Measurements from ENCODE around the gene ATL3.
"Not testable (repeated sequence)": the region's sequence is repeated elsewhere in the genome, so short reads cannot be mapped to it uniquely, and the experiment has no call there.

ATL3 gene

GRCh38 chr11:63686926-63687325, 15.8 kb upstream of the ATL3 start:
- peaks cover 27% of the 10 kb centered on the region for H3K4me1 ChIP-seq (ENCODE audit: insufficient read depth, poor library complexity, severe bottlenecking)
- no peak overlapping the region for H3K27ac ChIP-seq (ENCODE audit: poor library complexity, severe bottlenecking)
- H3K27me3 ChIP-seq (ENCODE audit: insufficient read depth, poor library complexity, severe bottlenecking): no peaks in the 10 kb centered on the region
- TF ChIP-seq, protein P1, sequence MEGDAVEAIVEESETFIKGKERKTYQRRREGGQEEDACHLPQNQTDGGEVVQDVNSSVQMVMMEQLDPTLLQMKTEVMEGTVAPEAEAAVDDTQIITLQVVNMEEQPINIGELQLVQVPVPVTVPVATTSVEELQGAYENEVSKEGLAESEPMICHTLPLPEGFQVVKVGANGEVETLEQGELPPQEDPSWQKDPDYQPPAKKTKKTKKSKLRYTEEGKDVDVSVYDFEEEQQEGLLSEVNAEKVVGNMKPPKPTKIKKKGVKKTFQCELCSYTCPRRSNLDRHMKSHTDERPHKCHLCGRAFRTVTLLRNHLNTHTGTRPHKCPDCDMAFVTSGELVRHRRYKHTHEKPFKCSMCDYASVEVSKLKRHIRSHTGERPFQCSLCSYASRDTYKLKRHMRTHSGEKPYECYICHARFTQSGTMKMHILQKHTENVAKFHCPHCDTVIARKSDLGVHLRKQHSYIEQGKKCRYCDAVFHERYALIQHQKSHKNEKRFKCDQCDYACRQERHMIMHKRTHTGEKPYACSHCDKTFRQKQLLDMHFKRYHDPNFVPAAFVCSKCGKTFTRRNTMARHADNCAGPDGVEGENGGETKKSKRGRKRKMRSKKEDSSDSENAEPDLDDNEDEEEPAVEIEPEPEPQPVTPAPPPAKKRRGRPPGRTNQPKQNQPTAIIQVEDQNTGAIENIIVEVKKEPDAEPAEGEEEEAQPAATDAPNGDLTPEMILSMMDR (IDR thresholded peaks at IDR 0.05; ENCODE audit: poor library complexity, severe bottlenecking): no peak
- H3K4me3 ChIP-seq (ENCODE audit: severe bottlenecking): no peak overlapping the region
- H3K9me3 ChIP-seq (ENCODE audit: severe bottlenecking): no peaks in the 10 kb centered on the region
- DNase-seq (ENCODE audit: low spot score): no peak
- ATAC-seq (ENCODE audit: low read depth): no peak
- H3K36me3 ChIP-seq (ENCODE audit: low read depth): peaks cover 9% of the 10 kb centered on the region; the same call in 1 of the 2 replicates

GRCh38 chr11:63685158-63685721, 14.1 kb upstream of the ATL3 start:
- not testable (repeated sequence) for H3K4me3 ChIP-seq (ENCODE audit: severe bottlenecking); ATAC-seq (ENCODE audit: low read depth); DNase-seq (ENCODE audit: low spot score); H3K27ac ChIP-seq (ENCODE audit: poor library complexity, severe bottlenecking); H3K36me3 ChIP-seq (ENCODE audit: low read depth); H3K27me3 ChIP-seq (ENCODE audit: insufficient read depth, poor library complexity, severe bottlenecking); H3K9me3 ChIP-seq (ENCODE audit: severe bottlenecking)
- peaks cover 27% of the 10 kb centered on the region for H3K4me1 ChIP-seq (ENCODE audit: insufficient read depth, poor library complexity, severe bottlenecking)

DNA sequence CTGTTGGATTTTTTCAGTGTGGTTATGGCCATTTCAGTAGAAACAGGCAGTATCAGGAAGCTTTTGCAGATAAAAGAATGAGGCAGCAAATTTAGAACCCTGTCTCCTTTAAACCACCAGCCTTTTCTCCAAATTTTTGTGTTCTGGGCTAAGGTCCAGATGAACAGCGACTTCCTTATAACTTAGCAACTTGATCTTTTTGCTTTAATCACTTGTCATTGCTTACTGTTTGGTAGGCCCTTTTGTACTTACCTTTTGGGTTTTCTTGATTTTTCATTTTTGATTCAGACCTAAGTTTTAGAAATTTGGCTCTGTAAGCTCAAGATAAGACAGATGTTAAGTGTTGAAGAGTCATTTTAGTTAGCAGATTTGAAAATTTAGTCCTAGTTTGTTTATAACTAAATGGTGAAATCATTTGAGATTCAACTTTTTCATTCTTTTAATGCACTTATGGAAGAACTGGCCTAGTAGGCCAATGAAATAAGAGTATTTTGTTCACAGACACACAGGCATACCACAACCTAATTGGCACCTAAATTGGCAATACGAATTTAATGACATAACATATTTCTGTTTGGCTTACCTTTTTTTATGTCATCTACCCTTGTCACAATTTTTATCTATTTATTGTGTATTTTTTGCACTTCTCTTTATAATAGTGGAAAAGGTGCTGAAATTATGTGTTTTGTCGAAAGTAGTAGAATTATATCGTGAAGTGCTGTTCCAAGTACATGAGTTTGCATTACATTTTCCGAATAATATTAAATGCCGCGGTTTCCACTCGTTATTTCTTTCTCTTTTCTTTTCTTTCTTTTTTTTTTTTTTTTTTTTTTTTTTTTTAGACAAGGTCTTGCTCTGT, 12.2 kb upstream of the ATL3 start:
- H3K9me3 ChIP-seq (ENCODE audit: severe bottlenecking): no peaks in the 10 kb centered on the region
- ATAC-seq (ENCODE audit: low read depth) (no peak), DNase-seq (ENCODE audit: low spot score) (no peak)
- H3K36me3 ChIP-seq (ENCODE audit: low read depth): peaks cover 9% of the 10 kb centered on the region; the same call in 1 of the 2 replicates
- no peaks in the 10 kb centered on the region for H3K27me3 ChIP-seq (ENCODE audit: insufficient read depth, poor library complexity, severe bottlenecking)
- H3K27ac ChIP-seq (ENCODE audit: poor library complexity, severe bottlenecking): peak overlapping the region; percentile 68
- peaks cover 12% of the 10 kb centered on the region for H3K4me1 ChIP-seq (ENCODE audit: insufficient read depth, poor library complexity, severe bottlenecking)
- TF ChIP-seq, protein P1 (IDR thresholded peaks at IDR 0.05; ENCODE audit: poor library complexity, severe bottlenecking): no peak
- H3K4me3 ChIP-seq (ENCODE audit: severe bottlenecking): peak overlapping the region; percentile 89

DNA sequence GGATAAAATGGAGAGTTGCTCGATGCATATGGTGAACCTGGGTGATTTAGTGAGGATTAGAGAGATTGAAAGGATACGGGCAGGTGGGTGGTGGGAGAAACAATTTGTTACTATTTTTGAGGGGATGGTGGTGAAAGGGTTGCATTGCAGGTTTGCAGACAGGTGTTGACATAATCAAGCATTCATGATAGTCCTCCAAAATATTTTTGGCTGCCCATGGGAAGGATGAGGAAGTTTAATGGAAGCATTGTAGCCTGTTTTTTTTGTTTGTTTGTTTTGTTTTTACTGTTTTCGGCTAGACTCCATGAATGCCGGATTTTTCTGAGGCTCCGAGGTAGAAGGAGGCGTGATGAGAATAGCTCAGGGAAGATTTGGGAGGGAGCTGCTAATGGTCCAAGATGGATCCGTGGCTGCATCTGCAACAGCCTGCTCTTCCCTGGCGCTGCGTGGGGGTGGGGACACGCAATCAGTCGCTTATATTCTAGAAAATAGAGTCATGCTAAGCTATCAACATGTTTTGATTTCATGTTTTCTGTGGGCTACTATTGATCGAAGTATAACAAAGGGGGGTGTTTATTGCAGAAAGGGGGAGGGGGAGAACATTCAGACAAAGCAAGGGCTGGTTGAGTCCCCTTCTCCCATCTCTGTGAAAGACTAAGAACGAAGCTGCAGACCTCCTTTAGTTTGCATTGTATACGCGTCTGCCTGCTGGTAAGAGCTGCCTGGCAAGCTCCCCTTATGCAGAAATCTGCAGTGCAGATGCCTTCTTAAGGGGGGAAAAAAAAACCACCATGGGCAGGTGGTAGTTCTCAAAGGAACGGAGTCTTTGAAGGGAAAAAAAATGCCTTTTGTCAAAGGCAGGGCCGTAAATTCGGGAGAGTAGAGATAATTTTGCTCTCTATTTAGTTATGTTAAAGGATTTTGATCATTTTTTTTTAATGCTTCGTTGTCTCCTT, 11.2 kb upstream of the ATL3 start:
- peaks cover 9% of the 10 kb centered on the region; the same call in 1 of the 2 replicates for H3K36me3 ChIP-seq (ENCODE audit: low read depth)
- peak overlapping the region; percentile 68 for H3K27ac ChIP-seq (ENCODE audit: poor library complexity, severe bottlenecking)
- no peaks in the 10 kb centered on the region for H3K27me3 ChIP-seq (ENCODE audit: insufficient read depth, poor library complexity, severe bottlenecking)
- no peaks in the 10 kb centered on the region for H3K9me3 ChIP-seq (ENCODE audit: severe bottlenecking)
- H3K4me1 ChIP-seq (ENCODE audit: insufficient read depth, poor library complexity, severe bottlenecking): peaks cover 12% of the 10 kb centered on the region
- H3K4me3 ChIP-seq (ENCODE audit: severe bottlenecking): peak overlapping the region; percentile 89
- ATAC-seq (ENCODE audit: low read depth) (peak; percentile 22; the same call in 2 of the 3 replicates), DNase-seq (ENCODE audit: low spot score) (no peak)
- TF ChIP-seq, protein P1 (IDR thresholded peaks at IDR 0.05; ENCODE audit: poor library complexity, severe bottlenecking): peak; percentile 10
